Esophagus squamous epithelium (tissue), 5 donors: ENCODE data around the gene BFSP2. TPM values are rescaled to one million over a fixed set of nuclear protein-coding genes. Genes with fewer than 3 reads are reported as not detected.
A peak's percentile ranks its signal among the peaks of the same experiment; 100 is the strongest.

Source experiments
- DNase-seq: peaks from one replicate; lab custom pipeline; 2025; lab: John Stamatoyannopoulos, UW
- H3K27ac ChIP-seq, 4 donors: fragments of 200-600 bp; sonication (generic); one replicate each; pipeline ENCODE4 v1.5.1; 2016 to 2019; ENCODE audit warnings: mild to moderate bottlenecking in 1 of 4
- H3K27me3 ChIP-seq, 4 donors: fragments of 200-600 bp; sonication (generic); 1 replicate in 3 of 4; 2 replicates in 1 of 4; pipeline versions ENCODE4 v1.5.1 to v1.6.0; 2017 to 2021; ENCODE audit warnings: antibody characterized with exemption in 1 of 4
- H3K36me3 ChIP-seq, 3 donors: fragments of 200-600 bp; sonication (generic); one replicate each; pipeline ENCODE4 v1.5.1; 2016 to 2019
- H3K4me1 ChIP-seq, 3 donors: fragments of 200-600 bp; sonication (generic); one replicate each; pipeline ENCODE4 v1.5.1; 2017 to 2019
- H3K4me3 ChIP-seq, 4 donors: fragments of 200-600 bp; sonication (generic); 1 replicate in 3 of 4; 2 replicates in 1 of 4; pipeline ENCODE4 v1.5.1; 2016 to 2019; ENCODE audit warnings: mild to moderate bottlenecking in 2 of 4, moderate library complexity in 1 of 4
- H3K9me3 ChIP-seq, 3 donors: fragments of 200-600 bp; sonication (generic); one replicate each; pipeline ENCODE4 v1.5.1; 2016 to 2019
- POLR2A ChIP-seq, 4 donors: fragments of 450-650 bp; IDR thresholded peaks; one replicate each; pipeline ENCODE4 v1.6.1; 2017; ENCODE audit warnings: antibody characterized with exemption in 4 of 4, mild to moderate bottlenecking in 4 of 4, moderate library complexity in 3 of 4
- WGBS, 2 donors: methylation state at CpG; one replicate each; pipeline ENCODE4 v1.1.5; 2018; 5-methylcytosine and 5-hydroxymethylcytosine counted together
- intact Hi-C: fragments of 100-400 bp; cut with DNase I; formaldehyde crosslinking; loops from one replicate; pipeline ENCODE4 v1.15.0; 2022
- total RNA-seq, 4 donors: library from RNA; depleted of rRNA; stranded (reverse); fragments of >200 nt; gene quantifications; one replicate each; pipeline ENCODE4 v1.1.0, GENCODE V29; 2016
- TF ChIP-seq, protein P1 (sequence below), 6 experiments: fragments of 450-650 bp in 4 of 6; fragments of 200-600 bp in 2 of 6; sonication (generic) in 2 of 6; IDR thresholded peaks; one replicate each; pipeline ENCODE4 v1.5.1; 2016 to 2019; ENCODE audit warnings: antibody characterized with exemption in 6 of 6, mild to moderate bottlenecking in 4 of 6, moderate library complexity in 4 of 6
- donor health status: DM: yes; HTN: yes; CAD: no.

The BFSP2 gene
- total RNA-seq, 4 donors from 2014 or later = not detected

DNA sequence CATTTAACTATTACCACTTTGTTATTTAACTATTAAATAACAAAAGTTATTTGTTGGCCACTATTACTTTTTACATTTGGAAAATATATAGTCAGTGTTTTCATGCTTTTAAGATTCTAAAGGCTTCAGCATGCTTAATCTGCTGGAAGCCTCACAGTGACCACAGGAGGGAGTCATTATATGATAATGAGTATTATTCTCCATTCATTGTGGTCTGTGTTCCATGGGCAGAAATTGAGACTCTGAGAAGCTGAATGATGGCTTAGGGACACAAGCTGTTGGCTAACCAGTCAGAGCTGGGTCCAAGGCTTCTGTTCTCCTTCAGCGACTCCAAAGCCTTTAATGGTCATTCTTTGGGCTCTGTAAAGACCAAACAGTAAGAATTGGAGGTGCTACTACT is 64.7 kb downstream of the BFSP2 start:
- TF ChIP-seq POLR2A (IDR thresholded peaks at IDR 0.05) = no peak
- TF ChIP-seq, protein P1, sequence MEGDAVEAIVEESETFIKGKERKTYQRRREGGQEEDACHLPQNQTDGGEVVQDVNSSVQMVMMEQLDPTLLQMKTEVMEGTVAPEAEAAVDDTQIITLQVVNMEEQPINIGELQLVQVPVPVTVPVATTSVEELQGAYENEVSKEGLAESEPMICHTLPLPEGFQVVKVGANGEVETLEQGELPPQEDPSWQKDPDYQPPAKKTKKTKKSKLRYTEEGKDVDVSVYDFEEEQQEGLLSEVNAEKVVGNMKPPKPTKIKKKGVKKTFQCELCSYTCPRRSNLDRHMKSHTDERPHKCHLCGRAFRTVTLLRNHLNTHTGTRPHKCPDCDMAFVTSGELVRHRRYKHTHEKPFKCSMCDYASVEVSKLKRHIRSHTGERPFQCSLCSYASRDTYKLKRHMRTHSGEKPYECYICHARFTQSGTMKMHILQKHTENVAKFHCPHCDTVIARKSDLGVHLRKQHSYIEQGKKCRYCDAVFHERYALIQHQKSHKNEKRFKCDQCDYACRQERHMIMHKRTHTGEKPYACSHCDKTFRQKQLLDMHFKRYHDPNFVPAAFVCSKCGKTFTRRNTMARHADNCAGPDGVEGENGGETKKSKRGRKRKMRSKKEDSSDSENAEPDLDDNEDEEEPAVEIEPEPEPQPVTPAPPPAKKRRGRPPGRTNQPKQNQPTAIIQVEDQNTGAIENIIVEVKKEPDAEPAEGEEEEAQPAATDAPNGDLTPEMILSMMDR (IDR thresholded peaks at IDR 0.05) = peak in 1 of 6 experiments; percentile 26
- Histone ChIP-seq H3K4me1 (peaks cover 0 to 60% (median 11%) of the 10 kb centered on the region in 3 donors), H3K4me3 (no peak overlapping the region), H3K9me3 (no peaks in the 10 kb centered on the region), H3K27me3 (no peaks in the 10 kb centered on the region), H3K27ac (no peak overlapping the region), H3K36me3 (no peaks in the 10 kb centered on the region)
- no peak for DNase-seq
- intact Hi-C loops = no loop called here
- WGBS, 2 donors = 79 to 100% methylated on average over 1 of the region's 1 CpG

DNA sequence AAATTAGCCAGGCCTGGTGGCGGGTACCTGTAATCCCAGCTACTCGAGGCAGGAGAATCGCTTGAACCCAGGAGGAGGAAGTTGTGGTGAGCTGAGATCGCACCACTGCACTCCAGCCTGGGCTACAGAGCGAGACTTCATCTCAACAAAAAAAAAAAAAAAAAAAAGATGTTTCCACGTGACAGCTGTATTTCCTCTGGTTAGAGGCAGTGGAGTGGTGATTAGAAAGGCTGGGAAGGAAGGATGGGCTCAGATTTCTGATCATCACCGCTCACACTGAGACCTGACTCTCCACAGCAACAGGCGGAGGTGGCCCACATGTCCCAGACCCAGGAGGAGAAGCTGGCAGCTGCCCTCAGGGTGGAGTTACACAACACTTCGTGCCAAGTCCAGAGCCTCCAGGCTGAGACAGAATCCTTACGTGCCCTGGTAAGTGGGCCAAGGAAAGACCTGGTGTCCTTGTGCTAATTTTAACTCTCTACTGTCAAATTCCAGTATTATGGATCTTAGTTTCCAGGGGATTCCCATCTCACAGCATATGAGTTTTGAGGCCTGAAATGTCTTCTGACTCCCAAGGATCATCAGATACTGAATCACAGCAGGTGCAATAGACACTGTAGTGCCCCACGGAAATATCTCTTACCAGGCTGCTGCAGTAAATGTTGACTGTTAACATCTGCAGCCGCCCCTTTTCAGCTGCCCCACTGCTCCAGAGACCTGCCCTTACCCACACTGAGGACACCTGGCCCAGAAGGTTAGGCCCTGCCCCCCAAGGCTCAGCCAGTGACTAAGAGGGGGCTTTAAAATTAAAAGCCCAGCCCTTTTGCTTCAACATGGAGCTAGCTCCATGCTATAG is 66.9 kb downstream of the BFSP2 start:
- DNase-seq = no peak
- 56 to 64% methylated on average over 12 of the region's 12 CpGs for WGBS, 2 donors
- no peak for TF ChIP-seq POLR2A (IDR thresholded peaks at IDR 0.05)
- TF ChIP-seq, protein P1 (IDR thresholded peaks at IDR 0.05) = no peak
- Histone ChIP-seq H3K27me3 (no peaks in the 10 kb centered on the region), H3K4me1 (peaks cover 0 to 38% (median 0%) of the 10 kb centered on the region in 3 donors), H3K4me3 (no peak overlapping the region), H3K9me3 (no peaks in the 10 kb centered on the region), H3K27ac (no peak overlapping the region), H3K36me3 (no peaks in the 10 kb centered on the region)
- intact Hi-C loops = no loop called here

DNA sequence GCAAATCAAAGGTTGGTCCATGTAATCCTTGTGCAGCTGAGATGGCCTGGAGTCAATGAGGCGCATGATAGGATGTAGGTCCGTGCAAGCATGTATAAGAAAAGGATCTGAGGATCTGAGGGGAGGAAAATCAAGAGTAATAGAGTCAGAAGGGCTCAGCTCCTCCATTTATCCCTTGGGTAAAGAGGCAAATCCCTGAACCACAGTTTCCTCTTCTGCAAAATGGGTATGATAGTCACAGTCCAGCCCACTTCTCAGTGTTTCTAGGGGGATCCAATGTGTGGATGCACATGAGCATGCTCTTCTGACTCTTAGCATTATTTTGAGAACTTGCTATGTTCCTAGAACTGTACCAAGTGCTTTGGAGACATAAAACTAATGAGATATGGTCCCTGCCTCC is 67.9 kb downstream of the BFSP2 start:
- peaks cover 0 to 39% (median 0%) of the 10 kb centered on the region in 3 donors for H3K4me1 ChIP-seq
- DNase-seq = no peak
- 80 to 91% methylated on average over 2 of the region's 2 CpGs for WGBS, 2 donors
- H3K27ac ChIP-seq = no peak overlapping the region
- H3K9me3 ChIP-seq = no peaks in the 10 kb centered on the region
- intact Hi-C loops = no loop called here
- H3K4me3 ChIP-seq = no peak overlapping the region
- no peak for TF ChIP-seq POLR2A (IDR thresholded peaks at IDR 0.05)
- TF ChIP-seq, protein P1 (IDR thresholded peaks at IDR 0.05) = no peak
- H3K27me3 ChIP-seq = no peaks in the 10 kb centered on the region
- H3K36me3 ChIP-seq = no peaks in the 10 kb centered on the region

DNA sequence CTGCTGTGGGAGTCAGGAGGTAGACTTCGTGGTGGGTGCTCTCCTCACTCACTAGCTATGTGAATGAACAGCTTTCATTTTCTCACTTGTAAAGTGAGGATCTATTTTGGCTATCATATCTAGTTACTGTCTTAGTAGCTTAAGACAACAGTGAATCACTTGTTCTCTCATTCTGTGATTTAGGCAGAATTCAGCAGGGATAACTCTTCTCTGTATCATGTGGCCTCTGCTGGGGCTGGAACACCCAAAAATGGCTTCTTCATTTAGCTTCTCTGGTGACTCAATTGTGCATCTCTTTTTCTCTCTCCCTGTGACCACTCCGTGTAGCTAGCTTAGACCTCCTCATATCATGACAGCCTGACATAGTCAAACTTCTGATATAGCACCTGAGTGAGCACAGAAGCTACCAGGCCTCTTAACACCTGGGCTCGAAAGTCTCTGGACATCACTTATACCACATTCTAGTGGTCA is 68.4 kb downstream of the BFSP2 start:
- TF ChIP-seq, protein P1 (IDR thresholded peaks at IDR 0.05) = no peak
- no peak overlapping the region for H3K27ac ChIP-seq
- no peaks in the 10 kb centered on the region for H3K27me3 ChIP-seq
- no peaks in the 10 kb centered on the region for H3K36me3 ChIP-seq
- no peaks in the 10 kb centered on the region for H3K9me3 ChIP-seq
- intact Hi-C loops = no loop called here
- 57 to 84% methylated on average over 3 of the region's 3 CpGs for WGBS, 2 donors
- no peak overlapping the region for H3K4me3 ChIP-seq
- peaks cover 0 to 37% (median 0%) of the 10 kb centered on the region in 3 donors for H3K4me1 ChIP-seq
- no peak for DNase-seq

DNA sequence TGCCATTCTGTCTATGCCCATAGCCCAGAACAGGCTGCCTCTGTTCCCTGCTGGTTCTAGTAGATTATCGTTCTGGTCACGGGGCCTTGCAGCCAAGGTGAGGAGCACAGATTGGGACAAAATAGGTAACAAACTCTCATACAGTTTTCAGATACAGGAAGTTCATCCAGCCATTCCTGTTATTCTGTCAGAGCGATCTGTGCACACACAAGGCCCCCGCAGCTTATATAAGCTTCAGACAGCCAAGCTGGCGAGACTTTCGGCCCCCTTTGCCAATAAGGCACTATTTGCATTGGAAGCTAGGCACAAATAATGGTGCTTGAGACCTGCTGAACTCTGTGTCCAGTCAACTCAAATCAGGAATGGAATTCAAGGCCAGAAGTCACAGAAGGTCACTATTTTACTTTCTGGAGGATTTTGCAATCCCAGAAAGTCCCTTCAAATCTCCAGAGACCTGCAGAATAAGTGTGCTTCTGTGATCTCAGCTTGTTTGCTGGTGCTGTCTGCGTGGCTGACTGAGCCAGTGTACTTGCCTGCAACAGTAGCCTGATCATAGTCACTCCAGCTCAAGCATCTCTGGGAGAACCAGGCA is 69.4 kb downstream of the BFSP2 start:
- Histone ChIP-seq H3K4me1 (peaks cover 0 to 34% (median 6%) of the 10 kb centered on the region in 3 donors), H3K27ac (no peak overlapping the region), H3K36me3 (no peaks in the 10 kb centered on the region), H3K9me3 (no peaks in the 10 kb centered on the region), H3K27me3 (no peaks in the 10 kb centered on the region), H3K4me3 (no peak overlapping the region)
- no peak for TF ChIP-seq POLR2A (IDR thresholded peaks at IDR 0.05)
- TF ChIP-seq, protein P1 (IDR thresholded peaks at IDR 0.05) = no peak
- DNase-seq = no peak
- intact Hi-C loops = no loop called here
- whole genome bisulfite sequencing, 2 donors = 89 to 90% methylated on average over 6 to 7 of the region's 7 CpGs
